Posterior vena cava (tissue), 2 donors: ENCODE data around the gene POGLUT3. TPM values are rescaled to one million over a fixed set of nuclear protein-coding genes. Genes with fewer than 3 reads are reported as not detected.

Experiments
- DNase-seq: peaks from one replicate; pipeline ENCODE4 v3.0.0-alpha.2; 2020; ENCODE audit warnings: low spot score
- intact Hi-C, 2 donors: fragments of 100-400 bp; cut with DNase I; formaldehyde crosslinking; loops; one replicate each; pipeline versions ENCODE4 v1.14.1 to v1.14.2; 2022 to 2023
- total RNA-seq, 2 donors: library from RNA; stranded (reverse); fragmentation: NEBNext Ultra II Directional; extraction: Animal tissue kit (Norgen Biotek cat#: 25700); gene quantifications; one replicate each; pipeline ENCODE4 v1.2.1, GENCODE V29; 2021
- donor health status: DM: yes; HTN: yes; CAD: no.
- donor health status: DM: yes; HTN: yes; CAD: no.

The POGLUT3 gene
- total RNA-seq, 2 donors from 2014 or later: 55.5 to 59.8 TPM

- intact Hi-C loops: no loop called here
- DNase-seq: no peak
Observed at GRCh38 chr11:108453207-108453835, 44.9 kb downstream of the POGLUT3 start.

Other genes with a start within 250 kb of the POGLUT3 start
- under 1 TPM; 0.19 to 0.38 TPM for gene C11orf65, start 30.9 kb downstream of the POGLUT3 start, total RNA-seq
- 1 to 10 TPM in 1 of 2 donors, under 1 TPM in 1; 0.95 to 1.3 TPM for gene EXPH5, start 95.4 kb upstream of the POGLUT3 start, total RNA-seq
- 10 to 100 TPM; 21.1 to 21.3 TPM for gene DDX10, start 166.7 kb upstream of the POGLUT3 start, total RNA-seq